IPS-15b (cell line): Measurements from ENCODE around the gene OLFML2B.

Experiments
- H3K27me3 ChIP-seq: one replicate; pipeline ENCODE4 v1.6.1; 2013; ENCODE audit warnings: low read length; ENCODE audit not compliant: control insufficient read depth, insufficient read depth
- H3K36me3 ChIP-seq: one replicate; pipeline ENCODE4 v1.6.1; 2013; ENCODE audit warnings: low read length; ENCODE audit not compliant: control insufficient read depth, insufficient read depth
- H3K4me1 ChIP-seq: one replicate; pipeline ENCODE4 v1.6.1; 2013; ENCODE audit warnings: mild to moderate bottlenecking, low read length; ENCODE audit not compliant: control insufficient read depth, insufficient read depth
- H3K4me3 ChIP-seq: one replicate; pipeline ENCODE4 v1.5.1; 2013; ENCODE audit warnings: low read depth, low read length
- H3K9ac ChIP-seq: one replicate; pipeline ENCODE4 v1.6.1; 2013; ENCODE audit warnings: low read depth, mild to moderate bottlenecking, low read length
- H3K9me3 ChIP-seq: one replicate; pipeline ENCODE4 v1.6.1; 2013; ENCODE audit warnings: mild to moderate bottlenecking, low read length; ENCODE audit not compliant: control insufficient read depth, insufficient read depth

Gene OLFML2B

GRCh38 chr1:162016631-162017030 lies 7.0 kb downstream of the OLFML2B start:
- H3K9me3 ChIP-seq, result no peaks in the 10 kb centered on the region
- no peaks in the 10 kb centered on the region for H3K27me3 ChIP-seq
- H3K4me3 ChIP-seq, result no peak overlapping the region
- H3K9ac ChIP-seq, result no peak overlapping the region
- peaks cover 9% of the 10 kb centered on the region for H3K4me1 ChIP-seq
- no peaks in the 10 kb centered on the region for H3K36me3 ChIP-seq

- H3K9me3 ChIP-seq, result no peaks in the 10 kb centered on the region
- peaks cover 9% of the 10 kb centered on the region for H3K4me1 ChIP-seq
- no peak overlapping the region for H3K9ac ChIP-seq
- H3K4me3 ChIP-seq, result no peak overlapping the region
- no peaks in the 10 kb centered on the region for H3K27me3 ChIP-seq
- H3K36me3 ChIP-seq, result no peaks in the 10 kb centered on the region
Measured at GRCh38 chr1:162015196-162015595, 8.5 kb downstream of the OLFML2B start.

GRCh38 chr1:162014202-162014601 lies 9.5 kb downstream of the OLFML2B start:
- no peaks in the 10 kb centered on the region for H3K27me3 ChIP-seq

GRCh38 chr1:162013289-162013688 lies 10.4 kb downstream of the OLFML2B start:
- no peaks in the 10 kb centered on the region for H3K36me3 ChIP-seq
- no peaks in the 10 kb centered on the region for H3K27me3 ChIP-seq
- no peak overlapping the region for H3K9ac ChIP-seq
- H3K4me3 ChIP-seq, result no peak overlapping the region
- H3K4me1 ChIP-seq, result peaks cover 9% of the 10 kb centered on the region
- no peaks in the 10 kb centered on the region for H3K9me3 ChIP-seq

More at GRCh38 chr1:162014202-162014601, 9.5 kb downstream of the OLFML2B start:
- Histone ChIP-seq H3K36me3 (no peaks in the 10 kb centered on the region), H3K4me3 (no peak overlapping the region), H3K4me1 (peaks cover 9% of the 10 kb centered on the region), H3K9ac (no peak overlapping the region), H3K9me3 (no peaks in the 10 kb centered on the region)

- no peaks in the 10 kb centered on the region for H3K9me3 ChIP-seq
- peaks cover 9% of the 10 kb centered on the region for H3K4me1 ChIP-seq
- H3K27me3 ChIP-seq, result no peaks in the 10 kb centered on the region
- H3K4me3 ChIP-seq, result no peak overlapping the region
- H3K9ac ChIP-seq, result no peak overlapping the region
- no peaks in the 10 kb centered on the region for H3K36me3 ChIP-seq
Measured at GRCh38 chr1:162011337-162012012, 12.2 kb downstream of the OLFML2B start.

GRCh38 chr1:162010175-162010506 lies 13.5 kb downstream of the OLFML2B start:
- H3K9me3 ChIP-seq, result no peaks in the 10 kb centered on the region
- H3K27me3 ChIP-seq, result no peaks in the 10 kb centered on the region
- H3K4me1 ChIP-seq, result peaks cover 9% of the 10 kb centered on the region
- H3K36me3 ChIP-seq, result no peaks in the 10 kb centered on the region
- H3K9ac ChIP-seq, result no peak overlapping the region
- no peak overlapping the region for H3K4me3 ChIP-seq

GRCh38 chr1:162009501-162010174 lies 14.0 kb downstream of the OLFML2B start:
- peaks cover 5% of the 10 kb centered on the region for H3K4me1 ChIP-seq
- no peaks in the 10 kb centered on the region for H3K36me3 ChIP-seq
- no peak overlapping the region for H3K9ac ChIP-seq
- H3K9me3 ChIP-seq, result no peaks in the 10 kb centered on the region
- no peak overlapping the region for H3K4me3 ChIP-seq
- H3K27me3 ChIP-seq, result no peaks in the 10 kb centered on the region

GRCh38 chr1:162008799-162009198 lies 14.9 kb downstream of the OLFML2B start:
- H3K4me3 ChIP-seq, result no peak overlapping the region
- no peaks in the 10 kb centered on the region for H3K4me1 ChIP-seq
- no peaks in the 10 kb centered on the region for H3K27me3 ChIP-seq
- H3K36me3 ChIP-seq, result no peaks in the 10 kb centered on the region
- H3K9ac ChIP-seq, result no peak overlapping the region
- no peaks in the 10 kb centered on the region for H3K9me3 ChIP-seq

GRCh38 chr1:162007466-162007865 lies 16.2 kb downstream of the OLFML2B start:
- Histone ChIP-seq H3K9me3 (no peaks in the 10 kb centered on the region), H3K9ac (no peak overlapping the region), H3K4me1 (peaks cover 4% of the 10 kb centered on the region), H3K27me3 (no peaks in the 10 kb centered on the region), H3K4me3 (no peak overlapping the region), H3K36me3 (no peaks in the 10 kb centered on the region)

- no peak overlapping the region for H3K9ac ChIP-seq
- no peaks in the 10 kb centered on the region for H3K36me3 ChIP-seq
- no peak overlapping the region for H3K4me3 ChIP-seq
- H3K4me1 ChIP-seq, result peaks cover 4% of the 10 kb centered on the region
- no peaks in the 10 kb centered on the region for H3K27me3 ChIP-seq
- no peaks in the 10 kb centered on the region for H3K9me3 ChIP-seq
Measured at GRCh38 chr1:162006081-162006480, 17.6 kb downstream of the OLFML2B start.

GRCh38 chr1:162004441-162004950 lies 19.2 kb downstream of the OLFML2B start:
- Histone ChIP-seq H3K27me3 (no peaks in the 10 kb centered on the region), H3K36me3 (no peaks in the 10 kb centered on the region), H3K9ac (no peak overlapping the region), H3K4me1 (peaks cover 4% of the 10 kb centered on the region), H3K4me3 (no peak overlapping the region), H3K9me3 (no peaks in the 10 kb centered on the region)

- Histone ChIP-seq H3K4me3 (no peak overlapping the region), H3K9ac (no peak overlapping the region), H3K36me3 (no peaks in the 10 kb centered on the region), H3K9me3 (no peaks in the 10 kb centered on the region), H3K4me1 (peaks cover 4% of the 10 kb centered on the region), H3K27me3 (no peaks in the 10 kb centered on the region)
Measured at GRCh38 chr1:162003830-162004215, 19.8 kb downstream of the OLFML2B start.
